GM13976 (cell line): ENCODE measurements around the gene HSP90AB1.

Experiments
- DNase-seq: peaks from one replicate; pipeline ENCODE4 v3.0.0; 2012; ENCODE audit warnings: low spot score
- CTCF ChIP-seq: IDR thresholded peaks from 2 replicates; pipeline ENCODE4 v1.5.1; 2012; ENCODE audit warnings: borderline replicate concordance, mild to moderate bottlenecking; ENCODE audit not compliant: insufficient read depth; ENCODE audit errors: extremely low read depth, missing control alignments, control extremely low read depth
- in situ Hi-C: fragments of 300-500 bp; cut with MboI; formaldehyde crosslinking; loops from one replicate; pipeline ENCODE4 v1.12.0; 2022; ENCODE audit warnings: low sequenced_read_pairs, mixed read lengths, inconsistent platforms; ENCODE audit not compliant: unreplicated experiment

The HSP90AB1 gene

DNA sequence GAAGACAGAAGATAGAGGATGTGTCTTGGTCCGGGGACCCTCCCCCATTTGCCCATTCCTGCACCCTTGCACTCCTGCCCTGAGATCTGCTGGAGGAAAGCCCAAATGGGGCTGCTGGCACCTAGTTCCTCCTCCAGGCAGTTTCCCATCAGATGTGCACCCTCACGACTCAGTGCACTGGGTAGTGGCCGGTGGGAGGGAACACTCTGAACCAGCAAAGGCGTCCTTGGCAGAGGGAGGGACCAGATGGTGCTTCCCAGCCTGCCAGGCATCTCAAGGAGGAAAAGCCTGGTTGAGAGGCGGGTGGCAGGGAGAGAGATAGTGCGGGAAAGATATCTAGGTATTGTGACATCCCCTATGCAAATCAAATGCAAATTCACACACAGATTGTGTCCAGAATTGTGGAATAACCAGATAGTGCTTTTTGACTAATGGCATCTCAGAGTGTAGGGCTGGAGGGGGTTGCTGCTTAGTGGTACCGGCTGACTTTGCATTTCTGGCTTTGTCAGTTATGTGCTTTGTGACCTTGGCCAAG is 42.9 kb downstream of the HSP90AB1 start:
- no peak for TF ChIP-seq CTCF
- no peak for DNase-seq
- in situ Hi-C loops: no loop called here

DNA sequence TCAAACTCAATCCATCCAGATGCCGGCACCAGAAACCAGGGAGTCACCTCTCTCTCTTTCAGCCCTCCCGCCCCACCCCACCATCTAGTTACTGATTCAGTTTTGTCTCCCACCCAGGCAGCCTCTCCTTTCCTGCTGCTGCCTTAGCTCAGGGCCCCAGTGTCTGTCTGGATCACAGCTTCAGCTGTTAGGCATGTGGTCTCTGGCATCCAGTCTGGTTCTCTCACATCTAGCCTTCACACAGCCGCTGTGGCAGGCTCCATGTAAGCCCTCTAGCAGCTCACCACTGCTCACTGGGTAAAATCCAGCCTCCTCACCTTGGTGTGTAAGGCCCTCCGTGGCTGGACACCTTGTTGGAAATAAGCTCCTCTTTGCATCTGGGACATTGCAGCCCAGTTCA is 44.9 kb downstream of the HSP90AB1 start:
- TF ChIP-seq CTCF: no peak
- in situ Hi-C loops: no loop called here
- DNase-seq: no peak

DNA sequence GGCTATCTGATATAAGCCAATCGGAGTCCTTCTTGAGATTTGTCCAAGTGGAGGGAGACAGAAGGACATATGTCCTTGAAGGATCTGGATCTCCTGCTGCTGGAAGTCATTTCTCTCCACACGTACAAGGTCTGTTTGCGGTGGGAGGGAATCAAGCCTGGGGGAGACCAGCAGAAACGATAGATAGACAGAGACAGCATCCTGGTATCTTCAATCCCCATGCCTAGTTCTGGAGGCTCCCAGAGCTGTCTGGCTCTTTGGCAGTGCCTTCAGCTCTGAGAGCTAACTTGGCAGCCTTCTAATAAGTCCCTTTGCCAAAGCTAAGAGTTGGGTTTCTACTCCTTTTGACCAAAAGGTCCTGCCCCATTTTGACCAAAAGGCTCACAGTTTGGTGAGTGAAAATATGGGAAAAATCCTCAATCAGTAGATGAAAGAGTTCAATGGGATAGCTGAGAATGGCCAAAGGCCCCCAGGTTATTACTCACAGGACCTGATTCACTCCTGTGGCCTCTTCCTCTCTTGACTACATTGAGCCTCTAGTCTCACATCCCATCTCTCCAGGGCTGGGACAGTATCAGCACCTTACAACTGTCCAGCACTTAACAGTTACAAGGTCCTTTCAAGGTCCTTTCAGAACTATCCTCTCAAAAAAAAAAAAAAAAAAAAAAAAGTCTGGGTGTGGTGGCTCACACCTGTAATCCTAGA is 45.9 kb downstream of the HSP90AB1 start:
- no peak for DNase-seq
- in situ Hi-C loops: no loop called here
- TF ChIP-seq CTCF: no peak

DNA sequence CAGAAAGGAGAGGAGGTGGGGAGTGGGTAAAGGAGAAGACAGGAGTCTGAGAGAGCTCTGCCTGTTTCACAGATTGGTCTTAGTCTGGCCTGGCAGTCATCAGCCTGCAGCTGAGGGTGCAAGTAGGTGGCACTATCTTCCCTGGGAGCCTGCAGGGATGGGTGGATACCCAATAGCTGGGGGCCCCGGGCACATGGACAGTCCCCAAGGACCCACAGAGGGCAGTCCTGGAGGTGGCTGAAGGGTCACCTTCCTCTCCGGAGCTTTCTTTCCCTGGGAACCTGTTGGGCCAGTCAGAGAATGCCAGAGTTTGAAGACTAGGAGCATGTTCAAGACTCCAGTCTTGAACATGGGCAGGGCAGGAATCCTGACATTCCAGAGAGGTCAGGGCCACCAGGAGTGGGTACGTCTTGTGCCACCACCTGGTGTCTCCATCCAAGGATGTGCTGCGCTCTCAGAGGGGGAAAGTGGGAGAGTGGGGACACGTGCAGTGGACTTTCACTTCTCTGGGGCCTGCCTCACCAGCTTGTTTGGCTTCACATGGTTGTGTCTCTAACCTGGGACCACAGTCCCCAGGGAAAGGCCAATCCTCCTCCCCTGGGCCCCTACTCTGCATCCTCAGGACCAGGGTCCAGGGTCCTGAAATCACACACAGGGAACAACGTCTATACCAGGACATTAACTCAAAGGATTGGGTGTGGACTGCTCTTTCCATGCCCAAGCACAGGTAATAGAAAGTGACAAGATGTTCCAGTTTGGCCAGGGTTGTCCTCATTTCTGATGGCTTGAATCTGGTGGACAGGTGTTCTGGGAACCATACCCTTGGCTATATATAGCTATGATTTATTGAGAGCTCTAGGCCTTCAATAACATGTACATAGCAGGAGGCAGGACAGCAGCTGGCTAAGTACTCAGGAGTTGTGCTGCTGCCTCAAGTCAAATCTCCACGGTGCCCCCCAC is 48.2 kb downstream of the HSP90AB1 start:
- no peak for DNase-seq
- in situ Hi-C loops: no loop called here
- no peak for TF ChIP-seq CTCF

DNA sequence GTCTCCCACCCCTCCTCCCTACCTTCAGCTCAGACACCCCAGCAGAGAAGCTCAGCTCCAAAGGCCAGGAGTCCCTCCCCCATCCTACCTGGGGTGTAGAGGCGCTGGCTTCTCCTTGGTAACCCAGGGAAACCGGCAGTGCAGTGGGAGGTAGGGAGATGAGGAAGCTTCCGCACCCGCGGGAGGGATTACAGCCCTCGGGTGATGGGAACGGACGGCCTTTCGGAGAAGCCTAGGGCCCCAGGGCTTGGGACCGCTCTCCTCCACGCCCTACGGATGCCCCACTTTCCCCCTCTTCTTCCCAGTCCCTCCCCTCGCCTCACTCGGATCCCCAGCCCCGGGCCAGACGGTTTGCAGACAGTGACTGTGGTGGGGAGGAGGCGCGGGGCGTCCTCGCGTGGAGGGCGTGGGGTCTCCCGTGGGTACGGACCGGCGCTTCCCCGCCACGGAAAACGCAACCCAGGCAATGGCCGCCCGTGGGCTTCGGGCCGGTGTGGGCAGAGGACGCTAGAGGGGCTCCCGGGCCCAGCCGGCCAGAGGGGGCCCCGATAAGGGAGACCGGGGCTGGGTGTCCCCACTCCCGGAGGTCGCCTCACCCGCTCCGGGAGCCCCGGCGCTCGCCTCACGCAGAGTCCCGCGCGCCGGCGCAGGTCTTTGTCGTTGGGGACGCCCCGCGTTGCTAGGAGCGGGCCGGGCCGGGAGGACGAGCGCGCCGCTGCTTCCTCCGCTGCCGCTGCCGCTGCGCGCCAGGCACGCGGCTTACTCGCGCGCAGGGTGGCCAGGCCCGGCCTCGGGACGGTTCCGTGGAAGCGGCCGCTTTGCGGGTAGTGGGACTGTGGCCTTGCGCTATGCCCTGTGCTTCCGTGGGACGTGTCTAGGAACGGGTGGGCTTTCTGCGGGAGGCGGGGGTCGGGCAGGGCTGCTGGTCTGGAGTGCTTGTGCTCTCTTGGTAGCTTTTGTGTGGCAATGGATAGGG is 50.5 kb downstream of the HSP90AB1 start:
- no peak for TF ChIP-seq CTCF
- in situ Hi-C loops: no loop called here
- DNase-seq: peak; percentile 71
